ENCODE data around the gene EXOG.

DNA sequence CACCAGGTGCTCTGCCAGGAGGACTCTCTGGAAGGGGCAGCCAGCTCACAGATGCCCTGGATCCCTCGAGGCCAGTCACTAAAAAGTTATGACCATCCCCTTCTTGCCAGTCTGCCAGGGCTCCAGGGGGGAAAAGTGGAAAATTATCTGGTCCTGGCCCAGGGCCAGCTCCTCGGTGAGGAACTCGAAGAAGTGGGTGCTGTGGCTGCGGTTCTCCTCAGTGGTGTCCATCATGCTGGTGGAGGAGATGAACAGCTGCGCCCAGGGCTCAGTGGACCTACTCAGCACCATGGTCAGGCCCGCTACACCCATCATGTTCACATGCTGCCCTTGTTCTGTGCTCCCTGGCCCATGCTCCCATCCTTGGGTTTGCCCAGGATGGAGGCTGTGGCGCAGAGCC is 19.2 kb downstream of the EXOG start:
- TF ChIP-seq HCFC1 (IDR thresholded peaks at IDR 0.05; ENCODE audit: low read depth, low read length) (no peak), POLR2A (IDR thresholded peaks at IDR 0.05; ENCODE audit: insufficient read depth in 1 of 2, low read depth in 2 of 2, low read length in 2 of 2) (no peak), ZNF232 (CRISPR knock-in tag; IDR thresholded peaks at IDR 0.05; ENCODE audit: borderline replicate concordance) (no peak), ZNF780A (CRISPR knock-in tag; IDR thresholded peaks at IDR 0.05) (no peak), ZFX (CRISPR knock-in tag; IDR thresholded peaks at IDR 0.05; ENCODE audit: low read depth) (no peak), SP4 (CRISPR knock-in tag; IDR thresholded peaks at IDR 0.05) (no peak), HOXA7 (CRISPR knock-in tag; IDR thresholded peaks at IDR 0.05) (no peak), NFE2L2 (IDR thresholded peaks at IDR 0.05; ENCODE audit: low read length) (no peak)
- TF ChIP-seq, protein P1, sequence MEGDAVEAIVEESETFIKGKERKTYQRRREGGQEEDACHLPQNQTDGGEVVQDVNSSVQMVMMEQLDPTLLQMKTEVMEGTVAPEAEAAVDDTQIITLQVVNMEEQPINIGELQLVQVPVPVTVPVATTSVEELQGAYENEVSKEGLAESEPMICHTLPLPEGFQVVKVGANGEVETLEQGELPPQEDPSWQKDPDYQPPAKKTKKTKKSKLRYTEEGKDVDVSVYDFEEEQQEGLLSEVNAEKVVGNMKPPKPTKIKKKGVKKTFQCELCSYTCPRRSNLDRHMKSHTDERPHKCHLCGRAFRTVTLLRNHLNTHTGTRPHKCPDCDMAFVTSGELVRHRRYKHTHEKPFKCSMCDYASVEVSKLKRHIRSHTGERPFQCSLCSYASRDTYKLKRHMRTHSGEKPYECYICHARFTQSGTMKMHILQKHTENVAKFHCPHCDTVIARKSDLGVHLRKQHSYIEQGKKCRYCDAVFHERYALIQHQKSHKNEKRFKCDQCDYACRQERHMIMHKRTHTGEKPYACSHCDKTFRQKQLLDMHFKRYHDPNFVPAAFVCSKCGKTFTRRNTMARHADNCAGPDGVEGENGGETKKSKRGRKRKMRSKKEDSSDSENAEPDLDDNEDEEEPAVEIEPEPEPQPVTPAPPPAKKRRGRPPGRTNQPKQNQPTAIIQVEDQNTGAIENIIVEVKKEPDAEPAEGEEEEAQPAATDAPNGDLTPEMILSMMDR (CRISPR knock-in tag; IDR thresholded peaks at IDR 0.05), result no peak
- TF ChIP-seq, protein P2, sequence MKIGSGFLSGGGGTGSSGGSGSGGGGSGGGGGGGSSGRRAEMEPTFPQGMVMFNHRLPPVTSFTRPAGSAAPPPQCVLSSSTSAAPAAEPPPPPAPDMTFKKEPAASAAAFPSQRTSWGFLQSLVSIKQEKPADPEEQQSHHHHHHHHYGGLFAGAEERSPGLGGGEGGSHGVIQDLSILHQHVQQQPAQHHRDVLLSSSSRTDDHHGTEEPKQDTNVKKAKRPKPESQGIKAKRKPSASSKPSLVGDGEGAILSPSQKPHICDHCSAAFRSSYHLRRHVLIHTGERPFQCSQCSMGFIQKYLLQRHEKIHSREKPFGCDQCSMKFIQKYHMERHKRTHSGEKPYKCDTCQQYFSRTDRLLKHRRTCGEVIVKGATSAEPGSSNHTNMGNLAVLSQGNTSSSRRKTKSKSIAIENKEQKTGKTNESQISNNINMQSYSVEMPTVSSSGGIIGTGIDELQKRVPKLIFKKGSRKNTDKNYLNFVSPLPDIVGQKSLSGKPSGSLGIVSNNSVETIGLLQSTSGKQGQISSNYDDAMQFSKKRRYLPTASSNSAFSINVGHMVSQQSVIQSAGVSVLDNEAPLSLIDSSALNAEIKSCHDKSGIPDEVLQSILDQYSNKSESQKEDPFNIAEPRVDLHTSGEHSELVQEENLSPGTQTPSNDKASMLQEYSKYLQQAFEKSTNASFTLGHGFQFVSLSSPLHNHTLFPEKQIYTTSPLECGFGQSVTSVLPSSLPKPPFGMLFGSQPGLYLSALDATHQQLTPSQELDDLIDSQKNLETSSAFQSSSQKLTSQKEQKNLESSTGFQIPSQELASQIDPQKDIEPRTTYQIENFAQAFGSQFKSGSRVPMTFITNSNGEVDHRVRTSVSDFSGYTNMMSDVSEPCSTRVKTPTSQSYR (CRISPR knock-in tag; IDR thresholded peaks at IDR 0.05; ENCODE audit: borderline replicate concordance), result no peak
- TF ChIP-seq, protein P3, sequence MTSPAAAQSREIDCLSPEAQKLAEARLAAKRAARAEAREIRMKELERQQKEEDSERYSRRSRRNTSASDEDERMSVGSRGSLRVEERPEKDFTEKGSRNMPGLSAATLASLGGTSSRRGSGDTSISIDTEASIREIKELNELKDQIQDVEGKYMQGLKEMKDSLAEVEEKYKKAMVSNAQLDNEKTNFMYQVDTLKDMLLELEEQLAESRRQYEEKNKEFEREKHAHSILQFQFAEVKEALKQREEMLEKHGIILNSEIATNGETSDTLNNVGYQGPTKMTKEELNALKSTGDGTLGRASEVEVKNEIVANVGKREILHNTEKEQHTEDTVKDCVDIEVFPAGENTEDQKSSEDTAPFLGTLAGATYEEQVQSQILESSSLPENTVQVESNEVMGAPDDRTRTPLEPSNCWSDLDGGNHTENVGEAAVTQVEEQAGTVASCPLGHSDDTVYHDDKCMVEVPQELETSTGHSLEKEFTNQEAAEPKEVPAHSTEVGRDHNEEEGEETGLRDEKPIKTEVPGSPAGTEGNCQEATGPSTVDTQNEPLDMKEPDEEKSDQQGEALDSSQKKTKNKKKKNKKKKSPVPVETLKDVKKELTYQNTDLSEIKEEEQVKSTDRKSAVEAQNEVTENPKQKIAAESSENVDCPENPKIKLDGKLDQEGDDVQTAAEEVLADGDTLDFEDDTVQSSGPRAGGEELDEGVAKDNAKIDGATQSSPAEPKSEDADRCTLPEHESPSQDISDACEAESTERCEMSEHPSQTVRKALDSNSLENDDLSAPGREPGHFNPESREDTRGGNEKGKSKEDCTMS (CRISPR knock-in tag; conservative IDR thresholded peaks at IDR 0.05), result no peak
- TF ChIP-seq, protein P4, sequence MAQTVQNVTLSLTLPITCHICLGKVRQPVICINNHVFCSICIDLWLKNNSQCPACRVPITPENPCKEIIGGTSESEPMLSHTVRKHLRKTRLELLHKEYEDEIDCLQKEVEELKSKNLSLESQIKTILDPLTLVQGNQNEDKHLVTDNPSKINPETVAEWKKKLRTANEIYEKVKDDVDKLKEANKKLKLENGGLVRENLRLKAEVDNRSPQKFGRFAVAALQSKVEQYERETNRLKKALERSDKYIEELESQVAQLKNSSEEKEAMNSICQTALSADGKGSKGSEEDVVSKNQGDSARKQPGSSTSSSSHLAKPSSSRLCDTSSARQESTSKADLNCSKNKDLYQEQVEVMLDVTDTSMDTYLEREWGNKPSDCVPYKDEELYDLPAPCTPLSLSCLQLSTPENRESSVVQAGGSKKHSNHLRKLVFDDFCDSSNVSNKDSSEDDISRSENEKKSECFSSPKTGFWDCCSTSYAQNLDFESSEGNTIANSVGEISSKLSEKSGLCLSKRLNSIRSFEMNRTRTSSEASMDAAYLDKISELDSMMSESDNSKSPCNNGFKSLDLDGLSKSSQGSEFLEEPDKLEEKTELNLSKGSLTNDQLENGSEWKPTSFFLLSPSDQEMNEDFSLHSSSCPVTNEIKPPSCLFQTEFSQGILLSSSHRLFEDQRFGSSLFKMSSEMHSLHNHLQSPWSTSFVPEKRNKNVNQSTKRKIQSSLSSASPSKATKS (CRISPR knock-in tag; IDR thresholded peaks at IDR 0.05), result no peak
